GM18507 (cell line): ENCODE results near the gene ABR.

Experiments
- DNase-seq: peaks from one replicate; pipeline ENCODE4 v3.0.0; 2011; ENCODE audit warnings: low read depth; ENCODE audit not compliant: insufficient read length; ENCODE audit errors: extremely low spot score
- FAIRE-seq: peaks from 2 replicates; lab custom pipeline; 2011; peaks lifted over from hg19 to GRCh38; lab: Jason Lieb, UNC

ABR gene

DNA sequence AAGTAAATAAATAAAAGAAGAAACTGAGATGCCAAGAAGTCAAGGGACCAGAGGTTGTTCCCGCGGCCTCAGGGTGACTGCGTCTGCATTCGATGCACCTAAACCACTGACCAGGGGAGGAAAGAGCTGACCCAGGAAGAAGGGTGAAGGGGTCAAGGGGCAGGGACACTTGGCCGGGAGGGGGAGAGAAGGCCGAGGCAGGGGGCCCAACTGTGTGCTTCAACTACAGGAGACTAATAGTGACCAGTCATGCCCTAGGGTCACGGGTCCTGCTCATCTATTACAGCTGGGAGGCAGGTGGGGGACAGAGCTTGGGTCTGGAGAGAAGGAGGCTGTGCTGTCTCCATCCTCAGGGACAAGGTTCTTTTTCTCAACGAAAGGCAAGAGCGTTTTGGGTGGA lies 138.0 kb downstream of the ABR start:
- FAIRE-seq (no peak), DNase-seq (no peak)

DNA sequence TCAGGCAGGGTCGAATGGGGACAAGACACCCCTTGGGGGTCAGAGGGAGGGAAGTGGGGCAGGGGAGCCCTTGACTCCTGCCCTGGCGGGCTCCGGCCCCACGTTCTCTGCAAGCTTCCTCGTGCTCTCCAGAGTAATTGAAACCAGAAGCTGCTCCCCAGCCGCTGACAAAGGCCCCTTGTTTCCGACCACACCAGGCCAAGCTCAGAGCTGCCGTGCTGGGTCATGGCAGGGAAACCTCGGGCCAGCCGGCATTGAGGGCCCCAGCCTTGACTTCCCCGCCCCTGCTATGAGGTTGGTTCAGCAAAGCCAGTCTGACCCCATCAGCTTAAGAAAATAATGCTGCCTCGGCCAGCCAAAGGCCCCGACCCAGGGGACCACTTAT lies 139.6 kb downstream of the ABR start:
- FAIRE-seq, result no peak

DNA sequence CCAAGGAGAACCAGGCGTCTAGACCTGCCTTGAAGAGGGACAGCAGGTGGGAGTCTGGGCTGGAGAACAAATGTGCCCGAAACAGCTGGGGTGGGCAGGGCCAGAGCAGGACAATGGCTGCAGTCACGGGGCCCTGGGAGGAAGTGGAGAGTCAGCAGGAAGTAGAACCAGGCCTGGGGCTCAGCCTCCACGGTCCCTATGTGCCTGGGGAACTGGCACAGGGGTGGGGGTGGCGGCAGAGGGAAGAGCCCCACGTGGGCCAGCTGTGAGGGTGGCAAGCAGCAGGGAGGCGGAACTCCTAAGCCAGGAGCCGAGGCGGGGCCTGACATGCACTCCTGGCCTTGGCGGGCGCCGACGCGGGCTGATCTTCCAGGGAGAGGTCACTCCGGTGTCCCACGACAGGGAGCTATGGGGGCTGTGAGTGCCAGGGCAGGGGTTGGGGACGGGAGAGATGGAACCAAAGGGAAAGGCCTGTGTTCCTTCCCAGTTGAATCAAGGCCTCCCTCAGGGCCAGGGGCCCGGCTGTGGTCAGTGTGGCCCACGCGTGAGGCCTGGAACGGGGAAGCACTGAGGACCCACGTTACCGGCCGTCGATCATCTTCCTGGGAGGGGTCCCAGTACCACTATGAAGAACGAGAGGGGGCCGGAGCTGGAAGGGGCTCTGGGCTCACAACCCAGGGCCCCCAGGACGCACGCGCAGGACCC lies 140.1 kb downstream of the ABR start:
- FAIRE-seq, result no peak

More for the DNA sequence above, 139.6 kb downstream of the ABR start:
- DNase-seq, result no peak

DNA sequence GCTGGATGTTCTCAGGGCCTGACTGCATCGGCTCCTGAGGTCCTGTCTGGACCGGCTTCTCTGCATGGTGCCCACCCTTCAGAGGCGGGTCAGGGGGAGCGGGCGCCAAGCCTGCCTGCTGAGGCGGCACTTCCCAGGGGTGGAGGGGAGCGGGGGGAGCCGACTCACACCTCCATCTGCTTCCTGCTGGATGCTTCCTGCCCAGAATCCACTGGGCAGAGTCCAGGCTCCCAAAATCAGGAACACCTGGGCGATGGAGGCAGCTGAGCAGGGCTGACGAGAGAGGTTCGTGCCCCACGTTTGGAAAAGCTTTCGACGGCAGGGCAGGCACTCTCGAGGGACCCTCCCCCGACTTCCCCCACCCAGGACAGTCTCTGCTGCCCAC lies 140.7 kb downstream of the ABR start:
- no peak for FAIRE-seq
- DNase-seq, result no peak

More for the DNA sequence above, 140.1 kb downstream of the ABR start:
- no peak for DNase-seq

DNA sequence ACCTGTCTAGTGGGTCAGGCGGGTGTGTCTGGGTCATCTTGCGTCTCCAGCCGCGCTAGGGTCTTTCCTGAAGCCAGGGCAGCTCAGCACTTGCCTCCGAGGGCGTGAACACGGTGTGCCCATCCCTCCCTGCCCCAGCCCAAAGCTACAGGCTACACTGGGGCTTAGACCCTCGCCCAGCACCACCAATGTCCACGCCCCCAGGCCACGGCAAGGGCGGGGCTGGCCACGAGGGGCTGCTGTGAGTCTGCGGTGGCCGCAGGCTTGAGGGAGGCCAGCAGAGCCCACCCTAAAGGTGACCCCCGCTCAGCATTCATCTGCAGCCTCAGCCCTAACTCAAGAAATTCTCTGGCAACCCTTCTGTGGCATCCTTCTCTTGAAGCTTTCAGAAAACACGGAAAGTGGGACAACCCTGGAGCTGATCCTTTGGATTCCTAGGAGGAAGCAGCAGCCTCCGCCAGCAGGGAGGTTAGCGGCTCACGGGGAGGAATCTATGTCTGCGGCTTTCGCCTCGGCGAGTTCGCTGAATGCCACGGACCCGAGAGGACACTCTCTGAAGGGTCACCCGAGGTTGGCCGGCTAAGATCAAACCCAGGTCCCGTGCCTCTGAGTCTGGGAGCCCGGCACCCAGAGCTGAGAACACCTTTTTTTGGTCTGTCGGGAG lies 141.2 kb downstream of the ABR start:
- DNase-seq (no peak), FAIRE-seq (no peak)

DNA sequence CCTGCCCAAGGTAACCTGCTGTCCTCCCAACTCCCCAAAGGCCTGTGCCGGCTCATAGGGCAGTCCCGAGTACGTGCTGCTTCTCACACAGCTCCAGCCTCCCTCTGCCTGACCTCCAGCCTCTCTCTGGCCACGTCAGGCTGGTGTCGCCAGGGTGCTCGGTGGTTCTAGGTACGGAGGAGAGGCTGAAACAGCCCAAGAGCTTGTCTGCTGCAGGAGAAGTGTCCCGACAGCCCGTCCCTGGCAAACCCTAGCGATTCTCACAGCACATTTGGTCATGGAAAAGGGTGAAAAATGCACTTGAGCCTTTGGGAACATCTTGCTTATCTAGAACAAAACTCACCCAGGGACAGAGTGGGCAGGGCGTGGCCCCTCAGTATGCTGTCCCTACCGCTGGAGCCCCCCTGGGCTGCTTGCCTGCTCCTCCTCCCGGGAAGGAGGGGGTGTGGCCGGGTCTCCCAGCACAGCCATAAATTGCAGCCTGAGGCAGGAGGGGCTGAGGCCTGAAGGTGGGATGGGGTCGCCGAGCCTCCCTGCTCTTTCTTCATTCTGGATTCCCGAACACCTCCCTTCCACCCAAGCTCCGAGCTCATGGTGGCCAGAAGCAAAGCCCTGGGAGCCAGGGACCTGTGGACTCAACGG lies 142.4 kb downstream of the ABR start:
- DNase-seq, result no peak
- FAIRE-seq, result no peak

DNA sequence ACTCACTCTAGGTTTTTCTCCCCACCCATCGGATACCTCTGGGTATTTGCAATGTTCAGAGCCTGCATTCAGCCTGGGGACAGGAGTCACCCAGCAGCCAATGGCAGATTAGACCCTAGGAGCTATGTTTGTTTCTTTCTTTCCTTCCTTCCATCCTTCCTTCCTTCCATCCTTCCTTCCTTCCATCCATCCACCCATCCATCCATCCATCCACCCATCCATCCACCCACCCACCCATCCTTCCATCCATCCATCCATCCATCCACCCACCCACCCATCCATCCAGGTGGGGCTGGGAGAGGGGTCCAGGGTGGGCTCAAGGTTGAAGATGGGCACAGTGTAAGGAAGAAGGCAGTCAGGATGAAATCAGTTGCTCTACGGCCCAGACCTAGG lies 142.9 kb downstream of the ABR start:
- no peak for FAIRE-seq
- no peak for DNase-seq

DNA sequence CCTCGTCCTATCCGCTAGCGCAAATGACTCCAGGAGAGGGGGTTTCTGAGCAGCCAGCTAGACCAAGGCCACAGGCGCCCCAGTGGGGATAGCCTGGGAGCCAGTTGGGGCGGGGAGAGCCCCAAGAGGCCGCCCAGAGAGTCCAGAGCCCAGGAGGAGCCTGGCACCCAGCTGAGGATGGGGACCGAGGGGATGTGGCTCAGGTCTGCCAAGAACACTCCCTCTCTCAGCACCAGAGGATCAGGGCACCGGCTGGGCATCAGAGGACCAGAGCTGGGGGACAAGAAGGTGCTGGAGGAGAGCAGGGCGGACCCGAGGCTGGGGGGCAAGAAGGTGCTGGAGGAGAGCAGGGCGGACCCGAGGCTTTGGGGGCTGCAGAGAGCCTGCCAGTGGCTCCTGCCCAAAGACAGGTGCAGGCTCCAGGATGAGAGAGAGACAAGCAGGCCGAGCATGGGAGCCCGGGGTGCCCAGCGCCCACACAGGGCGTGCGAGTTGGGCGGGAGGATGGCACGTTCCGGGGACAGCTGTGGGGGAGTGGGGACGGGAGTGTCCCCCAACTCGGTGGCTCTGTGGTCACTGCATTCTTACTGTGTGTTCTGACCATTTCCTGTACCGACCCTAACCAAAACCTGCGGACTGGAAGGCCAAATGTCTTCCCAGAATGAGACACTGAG lies 143.5 kb downstream of the ABR start:
- FAIRE-seq (no peak), DNase-seq (no peak)

DNA sequence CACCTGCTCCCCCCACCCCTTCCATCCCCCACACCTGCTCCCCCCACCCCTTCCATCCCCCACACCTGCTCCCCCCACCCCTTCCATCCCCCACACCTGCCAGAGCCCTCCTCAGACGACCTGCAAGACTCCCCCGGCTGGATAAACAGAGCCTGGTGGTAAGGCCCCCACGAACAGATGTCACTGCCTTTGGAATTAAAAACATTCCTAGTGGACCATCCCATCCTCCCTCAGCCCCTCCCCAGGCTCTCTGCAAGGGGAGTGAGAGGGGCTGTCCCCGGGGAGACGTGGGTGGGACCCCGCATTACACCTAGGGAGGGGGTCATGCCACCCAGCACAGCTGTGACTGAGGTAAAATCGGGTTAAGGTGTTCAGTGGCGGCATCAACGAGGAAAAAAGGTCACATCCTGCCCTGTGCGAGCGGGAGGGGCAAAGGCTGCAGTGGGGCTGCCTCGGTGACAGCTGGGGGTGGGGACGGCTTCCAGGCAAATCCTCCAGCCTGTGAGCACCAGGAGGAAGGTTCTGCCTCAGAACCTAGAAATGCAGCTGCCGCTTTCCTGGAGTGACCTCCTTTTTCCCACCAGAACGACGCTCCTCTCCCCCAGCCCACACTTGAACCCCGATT lies 144.1 kb downstream of the ABR start:
- FAIRE-seq (no peak), DNase-seq (no peak)

DNA sequence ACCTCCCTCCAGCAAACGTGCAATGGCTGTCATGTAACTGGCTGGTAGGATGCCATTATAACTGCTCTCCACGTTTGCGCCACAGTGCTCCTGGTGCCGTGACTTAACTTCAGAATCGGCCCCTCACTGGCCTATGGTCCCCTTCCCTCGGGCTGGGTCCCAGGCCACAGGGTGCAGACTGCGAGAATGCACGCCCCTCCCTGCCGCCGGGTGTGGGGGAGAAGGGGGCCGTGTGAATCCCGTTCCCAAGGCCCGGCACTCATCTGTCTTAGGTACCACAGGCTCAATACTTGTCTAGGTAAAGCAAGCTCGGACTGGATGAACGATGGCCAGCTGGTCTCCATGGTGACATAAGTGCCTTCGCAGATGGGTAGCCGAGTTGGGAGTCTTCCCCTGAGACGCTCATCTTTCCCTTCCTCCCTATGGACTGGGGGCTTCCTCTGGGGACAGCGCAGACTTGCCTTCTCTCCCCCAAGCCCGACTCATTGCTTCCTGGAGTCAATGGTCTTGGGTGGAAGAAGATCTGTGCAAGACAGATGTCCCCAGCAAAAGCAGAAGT lies 145.1 kb downstream of the ABR start:
- FAIRE-seq (no peak), DNase-seq (no peak)

DNA sequence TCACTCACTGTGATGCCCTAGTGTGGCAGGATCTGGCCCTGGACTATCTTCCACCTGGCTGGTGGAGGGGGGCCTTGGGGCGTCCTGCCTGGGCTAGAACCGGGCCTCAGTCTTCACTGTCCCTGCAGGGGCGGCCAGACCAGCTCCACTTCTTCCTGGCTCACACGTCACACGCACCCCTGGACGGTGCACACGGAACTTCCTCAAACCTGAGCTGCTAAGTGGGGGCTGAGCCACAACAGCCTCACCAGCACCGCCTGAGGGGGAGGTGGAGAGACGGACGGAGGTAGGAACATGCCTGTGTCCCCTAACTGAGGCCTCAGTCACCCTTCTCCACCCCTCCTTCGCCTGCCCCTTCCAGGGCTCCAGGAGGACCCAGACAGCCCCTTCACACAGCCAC lies 146.3 kb downstream of the ABR start:
- DNase-seq (no peak), FAIRE-seq (no peak)

DNA sequence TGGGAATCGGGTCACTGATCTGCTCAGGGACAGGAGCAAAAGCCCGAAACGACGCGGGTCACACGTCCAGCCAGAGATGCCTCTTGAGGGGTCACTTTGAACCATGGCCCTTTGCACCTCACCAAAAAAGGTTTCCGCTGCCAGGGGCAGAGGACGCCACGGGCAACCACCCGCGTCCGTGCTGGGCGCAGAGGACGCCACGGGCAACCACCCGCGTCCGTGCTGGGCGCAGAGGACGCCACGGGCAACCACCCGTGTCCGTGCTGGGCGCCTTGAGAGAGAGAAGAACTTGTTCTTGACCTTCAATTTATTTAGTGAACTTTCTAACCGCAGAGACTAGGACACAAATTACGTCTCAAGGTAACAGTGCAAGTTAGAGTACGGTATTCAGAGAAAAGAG lies 147.4 kb downstream of the ABR start:
- DNase-seq, result no peak
- no peak for FAIRE-seq

DNA sequence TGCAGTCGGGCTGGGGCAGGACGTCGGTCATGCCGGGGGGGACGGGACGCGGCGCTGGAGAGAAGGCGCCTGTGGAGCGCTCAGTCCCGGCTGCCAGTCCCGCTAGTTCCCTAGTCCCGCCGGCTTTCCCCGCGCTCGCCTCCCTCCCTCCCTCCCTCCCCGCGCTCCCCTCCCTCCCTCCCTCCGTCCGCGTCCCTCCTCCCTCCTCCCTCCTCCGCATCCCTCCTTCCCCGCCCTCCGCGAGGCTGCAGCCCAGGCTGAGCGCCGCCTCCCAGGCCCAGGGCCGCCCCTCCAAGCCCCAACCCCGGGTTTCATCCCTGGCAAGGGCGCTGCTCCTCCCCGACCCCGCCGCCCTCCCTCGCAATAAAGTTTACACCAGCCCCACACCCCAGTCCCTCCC lies 148.1 kb downstream of the ABR start:
- FAIRE-seq (no peak), DNase-seq (no peak)

DNA sequence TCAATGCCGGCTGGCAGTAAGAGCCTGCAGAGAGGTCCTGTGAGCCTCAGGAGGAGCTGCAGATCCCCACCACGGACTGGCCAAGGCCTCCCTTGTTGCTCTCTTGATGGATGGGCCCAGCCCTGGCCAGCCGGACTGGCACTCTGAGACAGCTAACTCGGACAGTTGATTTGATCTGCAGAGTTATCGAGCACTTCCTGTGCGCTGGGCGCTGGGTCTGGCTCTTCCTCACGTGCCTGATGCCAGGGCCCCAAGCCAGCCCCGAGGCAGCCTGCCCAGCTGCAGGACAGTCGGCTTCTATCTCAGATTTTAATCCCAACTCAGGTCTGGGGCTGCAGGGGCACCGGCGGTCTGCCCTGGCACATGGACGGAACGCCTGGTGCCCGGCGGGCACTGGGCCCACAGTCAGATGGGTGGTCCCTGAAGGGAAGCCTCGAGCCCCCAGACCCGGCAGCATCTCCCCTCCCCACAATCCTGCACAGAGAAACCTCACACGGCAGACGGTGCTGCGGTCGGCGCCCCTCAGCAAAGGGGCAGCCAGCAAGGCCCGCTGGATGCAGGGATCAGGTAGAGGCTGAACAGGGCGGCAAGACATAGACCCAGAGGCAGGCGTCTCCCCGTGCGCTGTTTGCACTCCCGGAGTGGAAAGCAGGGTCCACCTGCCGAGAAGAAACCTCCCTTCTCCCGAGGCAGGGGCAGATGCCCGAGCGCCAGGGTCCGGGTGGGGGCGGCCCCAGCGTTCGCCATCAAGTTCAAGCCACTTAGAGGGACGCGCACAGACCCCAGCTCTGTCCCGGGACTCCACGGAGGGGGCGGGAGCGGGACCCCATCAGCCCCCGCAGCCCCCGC lies 148.9 kb downstream of the ABR start:
- no peak for DNase-seq
- FAIRE-seq, result no peak

DNA sequence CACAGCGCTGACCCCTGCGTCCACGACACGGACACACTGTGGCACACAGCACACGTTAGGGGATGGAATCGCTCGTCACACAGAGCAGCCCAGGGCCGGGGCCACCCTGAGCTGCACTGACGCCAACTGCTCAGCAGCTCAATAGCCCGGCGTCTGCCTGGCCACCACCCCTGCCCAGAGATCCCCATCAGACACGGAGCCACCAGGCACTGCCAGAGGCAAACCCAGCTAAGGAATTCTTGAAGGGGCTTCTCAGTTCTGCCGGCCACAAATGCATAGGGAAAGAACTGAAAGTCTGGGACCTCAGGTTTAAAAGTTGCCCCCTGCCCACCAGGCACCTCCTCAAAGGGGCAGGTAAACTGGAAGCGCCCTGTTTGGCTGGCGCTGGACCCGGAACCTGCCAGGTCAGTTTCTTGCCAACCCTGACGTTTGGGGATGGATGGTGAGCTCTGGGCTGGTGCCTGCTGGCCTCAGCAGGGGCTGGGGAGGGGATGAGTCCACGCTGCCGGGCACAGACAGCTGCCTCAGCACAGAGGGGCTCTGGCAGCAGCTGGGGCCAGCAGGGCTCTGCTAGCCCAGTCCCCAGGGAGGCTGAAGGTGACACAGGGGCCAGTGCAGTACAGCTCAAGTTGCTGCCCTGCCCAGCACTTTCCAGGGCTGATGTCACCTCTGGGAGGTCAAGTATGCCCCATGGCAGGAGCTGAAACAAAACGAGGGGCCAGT lies 149.7 kb downstream of the ABR start:
- DNase-seq (no peak), FAIRE-seq (no peak)

DNA sequence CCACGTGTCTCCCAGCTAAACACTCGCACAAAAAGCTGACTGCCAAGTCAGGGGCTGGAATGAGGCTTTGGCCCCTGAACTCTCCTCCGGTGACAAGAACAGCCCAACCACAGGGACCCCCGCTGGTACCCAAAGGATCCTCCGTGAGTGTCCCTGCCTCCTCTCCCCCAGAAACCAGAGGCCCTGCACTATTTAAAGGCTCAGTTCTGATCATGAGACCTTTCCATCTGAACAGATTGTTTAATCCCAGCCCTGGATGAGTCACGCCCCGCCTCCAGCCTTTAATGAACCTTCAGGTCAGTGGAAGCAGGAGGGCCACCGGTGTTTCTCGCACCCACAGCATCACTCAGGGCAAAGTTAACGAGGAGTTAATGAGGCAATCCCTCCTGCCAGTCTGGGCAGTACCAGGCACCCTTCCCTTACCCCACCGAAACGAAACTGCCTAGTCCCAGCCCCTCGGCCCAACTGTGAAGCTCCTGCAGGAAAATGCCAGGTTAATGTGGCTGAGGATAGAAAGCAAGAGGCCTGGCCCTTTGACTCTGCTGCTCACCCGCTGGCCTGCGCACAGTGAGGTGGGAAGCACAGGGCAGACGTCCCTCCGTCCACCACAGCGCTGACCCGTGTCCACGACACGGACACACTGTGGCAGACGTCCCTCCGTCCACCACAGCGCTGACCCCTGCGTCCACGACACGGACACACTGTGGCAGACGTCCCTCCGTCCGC lies 150.4 kb downstream of the ABR start:
- FAIRE-seq (no peak), DNase-seq (no peak)

DNA sequence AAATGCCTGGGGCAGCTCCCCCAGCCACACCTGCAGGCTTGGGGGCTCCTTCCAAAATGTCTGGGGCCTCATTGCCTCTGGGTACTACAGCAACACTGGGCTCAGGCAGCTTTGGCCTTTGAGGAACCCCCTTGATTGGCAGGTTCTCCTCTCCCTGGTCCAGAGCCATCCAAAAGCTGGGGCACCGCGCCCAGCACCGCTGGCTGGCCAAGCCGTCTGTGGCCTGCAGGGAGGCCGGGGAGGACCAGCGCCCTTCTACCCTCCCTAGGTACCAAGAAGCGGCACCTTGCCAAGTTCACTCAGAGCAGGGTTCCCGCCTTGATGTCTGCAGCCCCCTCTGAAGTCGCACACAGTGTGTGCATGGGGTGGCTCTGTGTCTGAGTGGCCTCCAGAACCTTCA lies 152.7 kb downstream of the ABR start:
- DNase-seq, result no peak
- no peak for FAIRE-seq

DNA sequence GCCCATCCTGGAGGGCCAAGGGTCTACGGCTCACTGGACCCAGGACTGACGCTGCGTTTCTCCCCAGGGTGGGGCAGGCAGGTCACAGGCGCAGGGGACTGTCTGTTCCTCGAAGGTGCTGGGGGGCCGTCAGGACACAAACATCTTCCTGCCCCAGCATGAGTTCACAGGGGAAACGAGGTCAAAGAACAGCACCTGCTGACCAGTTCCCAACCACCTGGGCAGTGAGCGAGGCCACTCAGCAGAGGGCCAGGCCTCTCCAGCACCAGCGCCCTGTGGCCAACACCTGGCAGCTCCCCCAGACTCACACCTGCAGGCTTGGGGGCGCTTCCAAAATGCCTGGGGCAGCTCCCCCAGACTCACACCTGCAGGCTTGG lies 153.2 kb downstream of the ABR start:
- DNase-seq (no peak), FAIRE-seq (no peak)
